ENCODE measurements around the gene PLG.
A peak's percentile ranks its signal among the peaks of the same experiment; 100 is the strongest.
"Not testable (repeated sequence)": the region's sequence is repeated elsewhere in the genome, so short reads cannot be mapped to it uniquely, and the experiment has no call there.

The PLG gene

GRCh38 chr6:160701918-160702680 is at the start of gene PLG:
Gene PLG (plus strand): TSS chr6:160702244. CDS start chr6:160702305, 61 bp downstream.
- DNase-seq = not testable (repeated sequence)

- DNase-seq = no peak
Measured at GRCh38 chr6:160659562-160659961, 42.5 kb upstream of the PLG start.

GRCh38 chr6:160661216-160661615 is 40.8 kb upstream of the PLG start:
- DNase-seq = no peak

- no peak for DNase-seq
Measured at GRCh38 chr6:160662429-160662828, 39.6 kb upstream of the PLG start.

GRCh38 chr6:160662842-160663241 is 39.2 kb upstream of the PLG start:
- DNase-seq = no peak

- not testable (repeated sequence) for DNase-seq
Measured at GRCh38 chr6:160664198-160664597, 37.8 kb upstream of the PLG start, which contains the start of gene LPA. Gene LPA (minus strand): TSS chr6:160664275. CDS start chr6:160664214, 61 bp downstream.

GRCh38 chr6:160667639-160668481 is 34.2 kb upstream of the PLG start:
- DNase-seq = peak; percentile 43

GRCh38 chr6:160668589-160668988 is 33.5 kb upstream of the PLG start:
- no peak for DNase-seq

GRCh38 chr6:160676418-160676817 is 25.6 kb upstream of the PLG start:
- DNase-seq = not testable (repeated sequence)

GRCh38 chr6:160678230-160678629 is 23.8 kb upstream of the PLG start:
- no peak for DNase-seq

- DNase-seq = no peak
Measured at GRCh38 chr6:160678744-160679401, 23.2 kb upstream of the PLG start.

GRCh38 chr6:160679402-160679769 is 22.7 kb upstream of the PLG start:
- DNase-seq = no peak

GRCh38 chr6:160685101-160685761 is 16.8 kb upstream of the PLG start:
- not testable (repeated sequence) for DNase-seq

GRCh38 chr6:160685762-160686450 is 16.1 kb upstream of the PLG start:
- DNase-seq = no peak

GRCh38 chr6:160690458-160690857 is 11.6 kb upstream of the PLG start:
- DNase-seq = no peak

- no peak for DNase-seq
Measured at GRCh38 chr6:160691617-160692016, 10.4 kb upstream of the PLG start.

- no peak for DNase-seq
Measured at GRCh38 chr6:160692369-160692959, 9.6 kb upstream of the PLG start.

GRCh38 chr6:160695025-160695424 is 7.0 kb upstream of the PLG start:
- not testable (repeated sequence) for DNase-seq

- DNase-seq = not testable (repeated sequence)
Measured at GRCh38 chr6:160695622-160696021, 6.4 kb upstream of the PLG start.

GRCh38 chr6:160696884-160697283 is 5.2 kb upstream of the PLG start:
- DNase-seq = not testable (repeated sequence)

GRCh38 chr6:160697826-160698225 is 4.2 kb upstream of the PLG start:
- no peak for DNase-seq

GRCh38 chr6:160704688-160705087 is 2.6 kb downstream of the PLG start:
- not testable (repeated sequence) for DNase-seq

Data from activated CD4-positive, alpha-beta T cell treated with anti-CD3 and anti-CD28 coated beads, Interleukin-2, amount 50 U/mL, for 16 hours (primary cell).